ENCODE results near the gene NR2F1.

GRCh38 chr5:93621327-93621798 is 38.3 kb downstream of the NR2F1 start:
- TF ChIP-seq CTCF (conservative IDR thresholded peaks at IDR 0.05; ENCODE audit: low read depth in 2 of 2) (no peak), POLR2AphosphoS5 (IDR thresholded peaks at IDR 0.05; ENCODE audit: low read depth) (no peak), ZNF462 (CRISPR knock-in tag; IDR thresholded peaks at IDR 0.05) (no peak)
